Loucy (cell line): ENCODE measurements around the gene PACSIN1.

Source experiments
- H2AFZ ChIP-seq: fragments of 200-600 bp; sonication (generic); 2 replicates; pipeline ENCODE4 v1.6.0; 2016; ENCODE audit warnings: antibody characterized with exemption, mild to moderate bottlenecking, low read length, moderate library complexity
- H3F3A ChIP-seq: fragments of 200-600 bp; 2 replicates; pipeline ENCODE4 v1.6.0; 2016; ENCODE audit warnings: antibody characterized with exemption, low read depth, mild to moderate bottlenecking
- H3K27me3 ChIP-seq: fragments of 200-600 bp; sonication (generic); 2 replicates; pipeline ENCODE4 v1.6.1; 2014; ENCODE audit warnings: low read length, mild to moderate bottlenecking; ENCODE audit not compliant: insufficient read depth, poor library complexity, severe bottlenecking
- H3K36me3 ChIP-seq: fragments of 200-600 bp; sonication (generic); 2 replicates; pipeline ENCODE4 v1.6.1; 2016; ENCODE audit warnings: low read length; ENCODE audit not compliant: insufficient read depth
- H3K4me1 ChIP-seq: fragments of 200-600 bp; sonication (generic); 2 replicates; pipeline ENCODE4 v1.5.1; 2014; ENCODE audit warnings: low read length, mild to moderate bottlenecking; ENCODE audit not compliant: insufficient read depth, poor library complexity, severe bottlenecking
- H3K4me2 ChIP-seq: fragments of 200-600 bp; sonication (generic); 2 replicates; pipeline ENCODE4 v1.6.0; 2014; ENCODE audit warnings: antibody characterized with exemption, low read length, low read depth, mild to moderate bottlenecking; ENCODE audit not compliant: poor library complexity, severe bottlenecking
- H3K4me3 ChIP-seq: fragments of 200-600 bp; sonication (generic); 2 replicates; pipeline ENCODE4 v1.5.1; 2014; ENCODE audit warnings: low read length, mild to moderate bottlenecking, mixed read lengths; ENCODE audit not compliant: poor library complexity, severe bottlenecking
- H3K79me2 ChIP-seq: fragments of 200-600 bp; sonication (generic); 2 replicates; pipeline ENCODE4 v1.6.1; 2014; ENCODE audit warnings: low read length; ENCODE audit not compliant: insufficient read depth
- H3K9ac ChIP-seq: fragments of 200-600 bp; sonication (generic); 2 replicates; pipeline ENCODE4 v1.6.0; 2014; ENCODE audit warnings: mild to moderate bottlenecking, low read depth, low read length, moderate library complexity; ENCODE audit not compliant: poor library complexity, severe bottlenecking
- H3K9me2 ChIP-seq: fragments of 200-600 bp; sonication (generic); replicated peaks from 2 replicates; pipeline ENCODE4 v1.6.1; 2016; ENCODE audit warnings: low read depth, low read length, mixed read lengths
- H3K9me3 ChIP-seq: fragments of 200-600 bp; sonication (generic); 2 replicates; pipeline ENCODE4 v1.6.1; 2014; ENCODE audit warnings: mild to moderate bottlenecking, antibody characterized with exemption, low read length, low read depth; ENCODE audit not compliant: insufficient read depth
- H4K20me1 ChIP-seq: fragments of 200-600 bp; sonication (generic); 2 replicates; pipeline ENCODE4 v1.6.0; 2014; ENCODE audit warnings: antibody characterized with exemption, low read length, mild to moderate bottlenecking; ENCODE audit not compliant: insufficient read depth, poor library complexity, severe bottlenecking
- EZH2phosphoT487 ChIP-seq: fragments of 200-600 bp; IDR thresholded peaks from 2 replicates; pipeline ENCODE4 v1.6.1; 2018; ENCODE audit warnings: antibody characterized with exemption, mild to moderate bottlenecking, moderate library complexity, borderline replicate concordance
- TF ChIP-seq, protein P1 (sequence below): fragments of 200-600 bp; sonication (generic); conservative IDR thresholded peaks from 2 replicates; pipeline ENCODE4 v1.5.1; 2014; ENCODE audit warnings: mild to moderate bottlenecking, antibody characterized with exemption, low read length

PACSIN1 gene

DNA sequence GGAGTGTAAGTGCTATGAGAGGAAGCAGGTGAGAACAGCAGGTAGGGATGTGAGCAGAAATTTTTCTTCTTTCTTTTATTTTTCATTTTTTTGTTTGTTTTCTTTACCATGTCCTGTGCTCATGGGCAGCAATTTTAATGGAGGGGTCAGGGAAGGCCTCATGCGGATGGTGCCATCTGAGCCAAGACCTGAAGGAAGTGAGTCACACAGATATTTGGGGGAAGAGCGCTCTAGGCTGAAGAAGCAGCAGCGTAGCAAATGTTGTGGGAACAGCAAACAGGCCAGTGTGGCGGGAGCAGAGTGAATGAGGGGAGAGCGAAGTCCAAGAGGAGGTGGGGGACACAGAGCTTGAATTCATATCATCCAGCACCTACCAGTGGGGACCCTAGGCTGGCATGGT, 77.5 kb downstream of the PACSIN1 start:
- Histone ChIP-seq H3F3A (no peaks in the 10 kb centered on the region), H3K9ac (no peak overlapping the region), H4K20me1 (no peaks in the 10 kb centered on the region), H3K27me3 (no peaks in the 10 kb centered on the region), H2AFZ (no peak overlapping the region), H3K9me2 (no peaks in the 10 kb centered on the region), H3K79me2 (no peaks in the 10 kb centered on the region), H3K4me2 (no peak overlapping the region), H3K36me3 (no peaks in the 10 kb centered on the region), H3K4me1 (no peaks in the 10 kb centered on the region), H3K9me3 (no peaks in the 10 kb centered on the region), H3K4me3 (no peak overlapping the region)
- no peak for TF ChIP-seq EZH2phosphoT487
- TF ChIP-seq, protein P1, sequence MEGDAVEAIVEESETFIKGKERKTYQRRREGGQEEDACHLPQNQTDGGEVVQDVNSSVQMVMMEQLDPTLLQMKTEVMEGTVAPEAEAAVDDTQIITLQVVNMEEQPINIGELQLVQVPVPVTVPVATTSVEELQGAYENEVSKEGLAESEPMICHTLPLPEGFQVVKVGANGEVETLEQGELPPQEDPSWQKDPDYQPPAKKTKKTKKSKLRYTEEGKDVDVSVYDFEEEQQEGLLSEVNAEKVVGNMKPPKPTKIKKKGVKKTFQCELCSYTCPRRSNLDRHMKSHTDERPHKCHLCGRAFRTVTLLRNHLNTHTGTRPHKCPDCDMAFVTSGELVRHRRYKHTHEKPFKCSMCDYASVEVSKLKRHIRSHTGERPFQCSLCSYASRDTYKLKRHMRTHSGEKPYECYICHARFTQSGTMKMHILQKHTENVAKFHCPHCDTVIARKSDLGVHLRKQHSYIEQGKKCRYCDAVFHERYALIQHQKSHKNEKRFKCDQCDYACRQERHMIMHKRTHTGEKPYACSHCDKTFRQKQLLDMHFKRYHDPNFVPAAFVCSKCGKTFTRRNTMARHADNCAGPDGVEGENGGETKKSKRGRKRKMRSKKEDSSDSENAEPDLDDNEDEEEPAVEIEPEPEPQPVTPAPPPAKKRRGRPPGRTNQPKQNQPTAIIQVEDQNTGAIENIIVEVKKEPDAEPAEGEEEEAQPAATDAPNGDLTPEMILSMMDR = no peak

DNA sequence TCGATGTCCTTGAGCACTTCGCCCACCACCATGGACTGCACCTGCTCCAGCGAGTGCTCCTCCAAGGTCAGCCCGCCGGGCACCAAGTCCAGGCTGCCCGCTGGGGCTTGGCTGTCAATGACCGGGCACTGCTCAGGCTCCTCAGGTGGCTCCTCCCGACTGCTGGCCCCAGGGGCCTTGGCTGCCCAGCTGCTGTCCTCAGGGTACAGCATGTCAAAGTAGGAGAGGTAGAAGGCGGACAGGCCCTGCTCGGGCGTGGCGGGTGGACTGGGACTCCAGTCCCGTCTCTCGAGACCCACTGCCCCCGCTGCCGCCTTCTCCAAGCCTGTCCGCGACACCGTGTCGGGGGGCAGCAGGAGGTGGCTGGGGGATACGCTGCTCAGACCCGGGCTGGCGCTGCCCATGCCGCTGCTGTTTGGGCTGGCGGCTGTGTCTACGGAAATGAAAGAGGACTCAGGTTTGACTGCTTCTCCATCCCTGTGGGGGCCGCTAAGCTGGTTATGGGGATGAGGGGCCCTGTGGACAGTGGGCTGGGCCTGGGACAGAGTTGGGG, 78.3 kb downstream of the PACSIN1 start:
- Histone ChIP-seq H3K4me2 (no peak overlapping the region), H3K9ac (no peak overlapping the region), H3K9me3 (no peaks in the 10 kb centered on the region), H2AFZ (no peak overlapping the region), H3K4me1 (no peaks in the 10 kb centered on the region), H3K79me2 (no peaks in the 10 kb centered on the region), H3K9me2 (no peaks in the 10 kb centered on the region), H3K36me3 (no peaks in the 10 kb centered on the region), H3K27me3 (no peaks in the 10 kb centered on the region), H4K20me1 (no peaks in the 10 kb centered on the region), H3K4me3 (no peak overlapping the region), H3F3A (no peaks in the 10 kb centered on the region)
- no peak for TF ChIP-seq EZH2phosphoT487
- TF ChIP-seq, protein P1 = no peak

DNA sequence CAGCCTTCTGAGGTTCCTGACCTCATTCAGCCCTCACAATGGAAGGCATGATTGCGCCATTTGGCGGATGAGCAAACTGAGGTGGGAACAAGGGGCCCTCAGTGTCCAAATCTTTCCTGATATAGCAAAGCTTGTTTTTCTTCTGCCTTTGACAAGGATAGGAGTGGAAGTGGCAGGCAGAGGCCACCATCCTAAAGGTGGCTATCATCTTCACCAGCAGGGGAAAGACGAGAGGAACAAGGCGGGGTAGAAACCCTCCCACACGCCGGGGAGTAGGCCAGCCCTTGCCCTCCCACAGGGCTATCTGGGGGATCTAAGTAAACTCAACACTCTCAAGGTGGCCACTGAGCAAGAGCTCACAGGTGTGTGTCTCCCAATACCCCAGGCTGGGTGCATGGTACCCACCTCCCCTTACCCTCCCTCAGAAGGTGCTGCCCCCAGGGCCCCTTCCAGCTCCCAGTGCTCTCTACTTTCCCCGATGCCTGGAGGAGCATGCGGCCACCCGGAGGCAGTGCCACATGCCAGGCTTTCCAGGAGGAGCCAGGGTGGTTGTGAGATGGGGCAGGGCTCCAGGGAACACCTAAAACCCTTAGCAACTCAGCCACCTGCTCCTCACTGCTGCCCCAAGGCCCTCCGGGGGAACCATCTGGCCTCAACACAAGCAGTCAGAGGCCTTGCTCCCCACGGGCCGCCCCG, 79.0 kb downstream of the PACSIN1 start:
- H3K4me2 ChIP-seq = no peak overlapping the region
- H3K9me3 ChIP-seq = no peaks in the 10 kb centered on the region
- no peak overlapping the region for H3K9ac ChIP-seq
- no peaks in the 10 kb centered on the region for H4K20me1 ChIP-seq
- H2AFZ ChIP-seq = no peak overlapping the region
- H3K4me1 ChIP-seq = no peaks in the 10 kb centered on the region
- no peaks in the 10 kb centered on the region for H3K27me3 ChIP-seq
- H3K9me2 ChIP-seq = no peaks in the 10 kb centered on the region
- no peaks in the 10 kb centered on the region for H3K79me2 ChIP-seq
- H3K4me3 ChIP-seq = no peak overlapping the region
- H3K36me3 ChIP-seq = no peaks in the 10 kb centered on the region
- H3F3A ChIP-seq = no peaks in the 10 kb centered on the region
- no peak for TF ChIP-seq EZH2phosphoT487
- TF ChIP-seq, protein P1 = no peak
